Islet precursor cell (in vitro differentiated cells): Measurements from ENCODE around the gene GPRASP1.
"Not testable (repeated sequence)": the region's sequence is repeated elsewhere in the genome, so short reads cannot be mapped to it uniquely, and the experiment has no call there.

Experiments
- DNase-seq: peaks from one replicate; pipeline ENCODE4 v3.0.0-alpha.2; 2018

GPRASP1 gene

GRCh38 chrX:102651242-102652011 lies at the start of gene GPRASP1:
TSS of gene GPRASP1 (plus strand) at chrX:102651483. CDS start at chrX:102653914, 2,431 bp downstream.
- DNase-seq, result peak; percentile 65

- no peak for DNase-seq
Observed at GRCh38 chrX:102604327-102604726, 47.0 kb upstream of the GPRASP1 start.

- no peak for DNase-seq
Observed at GRCh38 chrX:102606115-102606514, 45.2 kb upstream of the GPRASP1 start.

GRCh38 chrX:102610905-102611304 lies 40.4 kb upstream of the GPRASP1 start:
- no peak for DNase-seq

- DNase-seq, result no peak
Observed at GRCh38 chrX:102624105-102624504, 27.2 kb upstream of the GPRASP1 start.

GRCh38 chrX:102627640-102628039 lies 23.6 kb upstream of the GPRASP1 start:
- DNase-seq, result no peak

- no peak for DNase-seq
Observed at GRCh38 chrX:102637561-102637960, 13.7 kb upstream of the GPRASP1 start.

GRCh38 chrX:102650903-102651241 lies 411 bp upstream of the GPRASP1 start:
- peak; percentile 48 for DNase-seq

- DNase-seq, result peak; percentile 59
Observed at GRCh38 chrX:102652031-102652688, 877 bp downstream of the GPRASP1 start.

GRCh38 chrX:102654696-102655095 lies 3.4 kb downstream of the GPRASP1 start:
- DNase-seq, result no peak

GRCh38 chrX:102658556-102658955 lies 7.3 kb downstream of the GPRASP1 start:
- DNase-seq, result no peak

- peak; percentile 87 for DNase-seq
Observed at GRCh38 chrX:102659790-102660757, 8.8 kb downstream of the GPRASP1 start.

- DNase-seq, result not testable (repeated sequence)
Observed at GRCh38 chrX:102663820-102664219, 12.5 kb downstream of the GPRASP1 start.

GRCh38 chrX:102667034-102667433 lies 15.8 kb downstream of the GPRASP1 start:
- not testable (repeated sequence) for DNase-seq

- DNase-seq, result no peak
Observed at GRCh38 chrX:102669526-102669925, 18.2 kb downstream of the GPRASP1 start.

GRCh38 chrX:102672856-102673255 lies 21.6 kb downstream of the GPRASP1 start:
- no peak for DNase-seq

- not testable (repeated sequence) for DNase-seq
Observed at GRCh38 chrX:102677479-102677878, 26.2 kb downstream of the GPRASP1 start.

GRCh38 chrX:102684772-102685520 lies 33.7 kb downstream of the GPRASP1 start:
- no peak for DNase-seq

GRCh38 chrX:102694749-102695148 lies 43.5 kb downstream of the GPRASP1 start:
- DNase-seq, result no peak

- DNase-seq, result no peak
Observed at GRCh38 chrX:102696306-102696705, 45.0 kb downstream of the GPRASP1 start.

GRCh38 chrX:102697494-102697893 lies 46.2 kb downstream of the GPRASP1 start:
- DNase-seq, result no peak
